GM23248 (cell line): ENCODE measurements around the gene TMCC2.

ENCODE experiments used
- EZH2 ChIP-seq: fragments of 200-600 bp; sonication (generic); IDR thresholded peaks from 2 replicates; pipeline ENCODE4 v1.6.1; 2018; ENCODE audit warnings: antibody characterized with exemption, mild to moderate bottlenecking; ENCODE audit not compliant: insufficient read depth, poor library complexity, severe bottlenecking
- EZH2phosphoT487 ChIP-seq: fragments of 200-600 bp; sonication (generic); IDR thresholded peaks from 2 replicates; pipeline ENCODE4 v1.6.1; 2018; ENCODE audit warnings: antibody characterized with exemption, moderate library complexity, mild to moderate bottlenecking, low read depth; ENCODE audit not compliant: insufficient read depth

- TF ChIP-seq EZH2 (no peak), EZH2phosphoT487 (no peak)
These were observed 60.2 kb downstream of the TMCC2 start for GRCh38 chr1:205287767-205288559.
